SH-SY5Y (cell line): ENCODE results near the gene KANK4.

ENCODE experiments used
- GATA2 ChIP-seq: IDR thresholded peaks from 2 replicates; pipeline ENCODE4 v1.6.1; 2011; ENCODE audit warnings: mild to moderate bottlenecking, low read depth, low read length
- GATA3 ChIP-seq: IDR thresholded peaks from 2 replicates; pipeline ENCODE4 v1.6.1; 2011; ENCODE audit warnings: low read depth, mild to moderate bottlenecking, low read length, moderate library complexity

DNA sequence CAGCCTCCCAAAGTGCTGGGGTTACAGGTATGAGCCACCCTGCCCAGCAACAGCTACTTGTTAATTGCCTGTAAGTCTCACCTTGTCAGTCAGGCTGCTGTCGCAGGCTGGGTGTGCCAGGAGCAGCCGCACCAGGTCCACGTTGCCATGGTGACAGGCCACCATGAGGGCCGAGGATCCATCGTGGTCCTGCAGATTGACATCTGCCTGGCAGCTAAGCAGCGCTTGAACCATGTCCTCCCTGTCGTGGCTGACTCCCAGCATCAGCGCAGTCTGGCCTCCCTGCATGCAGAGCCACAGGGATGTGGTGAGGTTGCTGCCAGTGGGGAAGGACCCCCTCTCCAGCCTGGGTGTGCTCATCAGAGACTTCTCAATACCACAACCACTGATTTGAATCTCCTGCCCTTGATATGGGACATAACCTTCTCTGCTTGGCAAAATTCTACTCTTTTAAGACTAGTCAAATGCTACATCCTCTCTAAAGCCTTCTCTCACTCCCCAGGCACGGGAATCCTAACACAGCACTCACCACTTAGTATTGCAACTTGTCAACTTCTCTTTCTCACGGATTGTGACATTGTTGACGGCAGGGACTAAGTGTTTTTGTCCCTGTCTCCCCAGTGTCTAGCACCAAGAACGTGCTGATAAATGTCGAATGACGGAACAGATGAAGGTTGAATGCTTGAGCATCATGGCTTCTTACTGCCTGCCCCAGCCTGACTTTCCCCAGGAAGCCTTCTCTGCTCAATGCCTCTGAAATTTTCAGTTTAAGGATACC is 71.7 kb downstream of the KANK4 start:
- no peak for TF ChIP-seq GATA3
- TF ChIP-seq GATA2, result no peak
